Measurements from ENCODE around the gene SUCO.
"Not testable (repeated sequence)": the region's sequence is repeated elsewhere in the genome, so short reads cannot be mapped to it uniquely, and the experiment has no call there.

The SUCO gene, protein sequence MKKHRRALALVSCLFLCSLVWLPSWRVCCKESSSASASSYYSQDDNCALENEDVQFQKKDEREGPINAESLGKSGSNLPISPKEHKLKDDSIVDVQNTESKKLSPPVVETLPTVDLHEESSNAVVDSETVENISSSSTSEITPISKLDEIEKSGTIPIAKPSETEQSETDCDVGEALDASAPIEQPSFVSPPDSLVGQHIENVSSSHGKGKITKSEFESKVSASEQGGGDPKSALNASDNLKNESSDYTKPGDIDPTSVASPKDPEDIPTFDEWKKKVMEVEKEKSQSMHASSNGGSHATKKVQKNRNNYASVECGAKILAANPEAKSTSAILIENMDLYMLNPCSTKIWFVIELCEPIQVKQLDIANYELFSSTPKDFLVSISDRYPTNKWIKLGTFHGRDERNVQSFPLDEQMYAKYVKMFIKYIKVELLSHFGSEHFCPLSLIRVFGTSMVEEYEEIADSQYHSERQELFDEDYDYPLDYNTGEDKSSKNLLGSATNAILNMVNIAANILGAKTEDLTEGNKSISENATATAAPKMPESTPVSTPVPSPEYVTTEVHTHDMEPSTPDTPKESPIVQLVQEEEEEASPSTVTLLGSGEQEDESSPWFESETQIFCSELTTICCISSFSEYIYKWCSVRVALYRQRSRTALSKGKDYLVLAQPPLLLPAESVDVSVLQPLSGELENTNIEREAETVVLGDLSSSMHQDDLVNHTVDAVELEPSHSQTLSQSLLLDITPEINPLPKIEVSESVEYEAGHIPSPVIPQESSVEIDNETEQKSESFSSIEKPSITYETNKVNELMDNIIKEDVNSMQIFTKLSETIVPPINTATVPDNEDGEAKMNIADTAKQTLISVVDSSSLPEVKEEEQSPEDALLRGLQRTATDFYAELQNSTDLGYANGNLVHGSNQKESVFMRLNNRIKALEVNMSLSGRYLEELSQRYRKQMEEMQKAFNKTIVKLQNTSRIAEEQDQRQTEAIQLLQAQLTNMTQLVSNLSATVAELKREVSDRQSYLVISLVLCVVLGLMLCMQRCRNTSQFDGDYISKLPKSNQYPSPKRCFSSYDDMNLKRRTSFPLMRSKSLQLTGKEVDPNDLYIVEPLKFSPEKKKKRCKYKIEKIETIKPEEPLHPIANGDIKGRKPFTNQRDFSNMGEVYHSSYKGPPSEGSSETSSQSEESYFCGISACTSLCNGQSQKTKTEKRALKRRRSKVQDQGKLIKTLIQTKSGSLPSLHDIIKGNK (N-terminal part only)

DNA sequence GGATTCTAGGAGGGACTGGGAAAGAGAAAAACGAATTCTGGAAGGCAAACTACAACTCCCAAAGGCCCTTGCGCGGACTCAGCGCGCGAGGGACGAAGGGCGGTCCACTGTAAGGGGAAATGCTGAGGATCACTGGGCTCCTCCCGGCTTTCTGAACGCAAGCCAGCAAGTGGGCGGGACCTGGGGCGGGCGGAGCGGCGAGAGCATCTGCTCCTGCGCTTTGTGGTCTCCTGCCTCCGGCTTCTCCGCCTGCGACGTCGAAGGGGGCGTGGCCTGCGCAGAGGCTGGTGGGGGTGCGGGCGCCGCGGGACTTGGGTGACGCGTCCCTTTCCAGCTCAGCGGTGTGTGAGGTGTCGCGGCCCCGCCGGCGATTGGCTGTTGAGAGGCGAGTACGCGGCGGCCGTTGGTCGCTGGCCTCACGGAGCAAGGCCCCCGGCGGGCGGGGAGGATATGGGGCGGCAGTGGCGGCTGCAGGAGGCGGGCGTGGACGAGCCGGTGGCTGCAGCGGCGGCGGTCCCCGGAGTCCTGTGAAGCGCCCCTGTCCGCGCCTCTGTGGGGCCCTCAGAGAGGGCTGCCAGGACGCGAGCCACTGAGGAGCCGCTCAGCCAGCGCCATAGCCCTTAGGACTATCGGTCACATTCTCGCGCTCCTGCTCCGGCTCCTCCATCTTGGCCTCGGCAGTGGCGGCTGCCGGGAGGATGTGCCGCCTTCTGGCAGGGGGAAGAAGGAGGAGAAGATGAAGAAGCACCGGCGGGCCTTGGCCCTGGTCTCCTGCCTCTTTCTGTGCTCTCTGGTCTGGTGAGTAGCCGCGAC, at the start of gene SUCO:
SUCO (plus strand) TSS at position 451 of the 813 bp plus-strand sequence; CDS start at position 737, 286 bp downstream.
- peak; percentile 99 for DNase-seq (ENCODE audit: low read depth in 2 of 2)

DNA sequence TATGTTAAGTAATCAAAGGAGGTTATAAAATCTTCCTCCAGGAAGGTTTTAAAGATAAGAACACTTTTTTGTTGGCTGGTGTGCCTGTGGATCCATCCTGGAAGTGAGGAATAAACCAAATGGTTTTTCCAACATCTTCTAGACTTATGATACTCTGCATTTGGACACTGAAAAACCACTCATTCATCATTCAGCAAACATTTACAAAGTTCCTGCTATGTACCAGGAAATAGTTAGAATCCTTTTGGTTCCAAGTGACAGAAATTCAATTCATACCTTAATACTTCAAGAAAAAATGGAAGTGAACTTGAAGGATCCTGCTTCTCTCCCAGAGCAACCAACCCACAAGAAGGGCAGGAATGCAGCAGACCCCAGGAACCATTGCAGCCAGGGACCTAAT, 49.5 kb upstream of the SUCO start:
- DNase-seq (ENCODE audit: low read depth in 2 of 2), result no peak

DNA sequence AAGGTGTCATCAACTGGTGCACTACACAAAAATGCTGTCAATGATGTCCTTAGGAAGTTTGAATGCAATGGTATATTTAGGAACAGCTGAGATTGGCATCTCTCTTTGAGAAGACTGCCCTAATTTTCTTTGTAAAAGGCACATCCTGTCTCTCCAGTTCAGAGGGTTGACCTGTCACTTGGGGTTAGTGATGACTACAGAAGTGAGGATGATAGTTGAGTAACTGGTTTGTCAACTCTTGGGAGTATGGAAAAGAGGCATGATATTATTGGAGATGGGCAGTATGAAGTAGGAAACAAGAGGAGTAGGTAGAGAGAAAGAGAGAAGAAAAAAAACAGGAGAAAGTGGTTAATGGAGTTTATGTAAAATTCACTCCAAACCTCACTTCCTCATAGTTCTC, 48.7 kb upstream of the SUCO start:
- no peak for DNase-seq (ENCODE audit: low read depth in 2 of 2)

DNA sequence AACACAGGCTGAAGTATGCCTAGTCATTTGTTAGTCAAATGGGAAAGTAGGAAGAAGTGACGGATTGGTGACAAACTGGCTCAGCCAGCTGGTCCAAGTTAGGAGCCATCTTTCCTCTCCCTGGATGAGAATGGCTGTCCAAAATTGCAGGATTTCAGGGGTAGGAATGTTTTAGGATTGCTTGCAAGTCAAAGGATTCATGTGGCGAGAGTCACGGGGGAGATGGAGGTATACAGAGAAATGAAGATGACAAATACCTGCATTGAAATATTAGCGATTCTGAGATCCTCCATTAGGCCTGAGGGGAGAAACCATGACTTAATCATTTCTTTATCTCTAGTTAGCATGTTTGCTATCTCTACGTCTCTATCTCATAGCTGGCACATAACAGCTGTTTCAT, 47.3 kb upstream of the SUCO start:
- DNase-seq (ENCODE audit: low read depth in 2 of 2), result no peak

DNA sequence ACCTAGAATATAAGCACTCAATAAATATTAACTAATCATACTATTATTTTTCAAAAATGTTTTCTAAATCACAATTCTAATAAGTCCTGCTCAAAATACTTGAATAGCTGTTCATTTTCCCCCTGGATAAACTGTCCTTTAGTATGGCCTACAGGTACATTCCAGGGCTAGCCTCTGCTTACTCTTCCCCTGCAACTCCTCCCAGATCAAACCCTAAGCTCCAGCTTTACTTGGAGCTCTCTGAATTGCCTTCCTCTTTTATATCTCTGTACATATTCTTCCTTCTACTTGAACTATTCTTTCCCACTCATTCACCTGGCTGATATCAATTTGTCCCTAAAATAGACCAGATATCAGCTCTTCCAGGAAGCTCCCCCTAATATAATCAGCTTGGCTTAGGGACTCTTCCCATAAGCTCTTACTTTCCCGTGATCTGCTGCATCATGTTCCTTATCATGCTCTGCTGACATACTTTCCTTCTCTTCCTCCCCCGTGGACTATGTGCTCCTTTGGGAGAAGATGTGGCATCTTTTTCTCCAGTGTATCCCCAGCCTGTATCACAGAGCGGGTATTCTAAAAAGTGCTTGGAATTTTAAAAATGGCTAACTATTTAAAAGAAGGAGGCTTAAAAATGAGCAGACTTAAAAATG, 46.0 kb upstream of the SUCO start:
- no peak for DNase-seq (ENCODE audit: low read depth in 2 of 2)

DNA sequence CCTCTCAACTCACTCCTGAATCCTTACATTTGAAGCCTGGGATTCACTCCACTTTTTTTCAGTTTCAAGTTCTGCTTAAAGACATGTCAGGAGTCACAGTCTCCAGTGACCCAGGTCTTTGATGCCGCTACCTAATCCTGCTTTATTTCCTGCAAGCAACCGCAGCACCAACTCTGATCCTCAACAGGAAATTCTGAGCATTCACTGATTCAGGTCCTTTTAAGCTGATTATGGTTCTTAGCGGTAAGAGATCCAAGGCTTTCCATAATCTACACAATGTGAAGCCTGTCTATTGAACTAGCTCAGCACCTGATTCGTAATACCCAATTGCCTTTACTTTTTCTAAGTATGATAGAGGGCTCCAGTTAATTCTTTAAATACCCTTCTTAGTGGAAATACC, 45.4 kb upstream of the SUCO start:
- no peak for DNase-seq (ENCODE audit: low read depth in 2 of 2)

DNA sequence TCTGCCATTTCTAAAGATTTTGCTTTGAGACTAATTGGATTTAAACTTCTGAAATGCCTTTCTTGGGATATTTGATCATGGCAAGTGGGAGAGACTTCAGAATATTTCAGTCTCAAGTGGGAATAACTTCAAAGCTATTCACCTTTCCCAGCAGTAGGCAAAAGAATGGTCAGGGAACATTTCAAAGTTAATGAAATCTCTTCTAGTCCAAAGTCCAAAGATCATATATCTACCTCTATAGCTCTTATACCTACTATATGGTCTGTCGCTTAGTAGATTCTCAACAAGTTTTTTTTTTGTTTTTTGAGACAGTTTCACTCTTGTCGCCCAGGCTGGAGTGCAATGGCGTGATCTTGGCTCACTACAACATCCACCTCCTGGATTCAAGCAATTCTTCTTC, 44.6 kb upstream of the SUCO start:
- DNase-seq (ENCODE audit: low read depth in 2 of 2), result no peak

DNA sequence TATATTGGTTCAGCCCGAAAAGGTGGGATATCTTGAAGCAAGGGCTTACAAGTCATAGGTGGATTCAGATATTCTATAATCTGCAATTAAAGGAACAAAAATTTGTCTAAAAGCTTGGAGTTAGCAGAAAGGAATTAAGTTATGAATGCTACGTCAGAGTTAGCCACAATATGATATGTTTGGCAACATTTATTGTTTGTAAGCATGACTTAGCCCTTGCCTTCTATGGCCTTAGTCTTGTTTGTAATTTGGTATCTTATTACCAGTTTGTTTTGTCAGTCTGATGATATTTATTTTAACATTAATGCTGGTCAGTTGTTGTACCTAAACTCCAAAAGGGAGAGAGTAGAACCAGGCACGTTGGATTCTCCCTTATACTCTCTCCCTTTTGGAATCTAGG, 43.1 kb upstream of the SUCO start:
- no peak for DNase-seq (ENCODE audit: low read depth in 2 of 2)

DNA sequence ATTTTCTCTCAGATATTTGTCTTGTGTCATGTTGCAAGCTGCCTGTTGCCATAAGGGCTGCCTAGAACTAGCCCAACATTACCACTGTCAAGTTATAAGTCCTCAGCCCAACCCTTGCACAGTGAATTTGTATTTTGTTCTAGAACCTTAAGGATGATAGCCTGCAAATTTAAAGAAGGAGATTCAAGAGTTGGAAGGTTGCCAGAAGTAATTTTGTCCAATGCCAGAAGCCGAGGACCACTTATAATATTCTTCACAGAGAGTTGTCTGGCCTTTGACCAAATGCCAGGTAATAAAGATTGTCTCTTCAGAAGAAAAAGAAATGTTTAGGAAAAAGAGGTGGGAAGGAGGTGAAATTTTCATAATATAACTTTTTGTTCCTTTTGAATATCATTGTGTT, 40.5 kb upstream of the SUCO start:
- DNase-seq (ENCODE audit: low read depth in 2 of 2), result no peak

DNA sequence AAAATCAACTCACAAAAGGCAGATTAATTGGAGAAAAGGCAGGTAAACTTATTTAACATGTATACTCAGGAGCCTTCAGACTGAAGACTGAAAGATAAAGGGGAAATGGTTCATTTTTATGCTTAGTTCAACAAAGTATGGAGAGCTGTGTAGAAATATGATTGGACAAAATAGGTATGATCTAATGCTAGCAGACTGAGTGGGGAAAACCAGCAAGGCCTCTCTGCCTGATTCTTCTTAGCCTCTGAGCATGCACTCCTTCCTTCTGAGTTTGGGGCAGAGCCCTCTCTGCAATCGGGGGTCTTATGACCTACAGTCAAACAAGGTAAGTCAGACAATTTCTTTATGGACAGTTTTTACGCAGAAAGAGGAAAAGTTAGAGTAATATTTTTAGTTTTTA, 38.8 kb upstream of the SUCO start:
- no peak for DNase-seq (ENCODE audit: low read depth in 2 of 2)

DNA sequence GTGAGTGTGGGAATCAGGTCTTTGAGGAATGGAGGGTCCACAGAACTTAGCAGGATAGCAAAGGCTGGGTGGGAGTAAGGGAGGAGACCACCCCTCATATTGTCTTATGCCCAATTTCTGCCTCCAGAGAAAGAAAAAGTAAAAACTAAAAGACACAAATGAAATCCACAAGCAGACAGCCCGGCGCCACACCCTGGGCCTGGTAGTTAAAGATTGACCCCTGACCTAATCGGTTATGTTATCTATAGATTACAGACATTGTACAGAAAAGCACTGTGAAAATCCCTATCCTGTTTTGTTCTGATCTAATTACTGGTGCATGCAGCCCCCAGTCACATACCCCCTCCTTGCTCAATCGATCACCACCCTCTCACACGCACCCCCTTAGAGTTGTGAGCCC, 36.8 kb upstream of the SUCO start:
- not testable (repeated sequence) for DNase-seq (ENCODE audit: low read depth in 2 of 2)

DNA sequence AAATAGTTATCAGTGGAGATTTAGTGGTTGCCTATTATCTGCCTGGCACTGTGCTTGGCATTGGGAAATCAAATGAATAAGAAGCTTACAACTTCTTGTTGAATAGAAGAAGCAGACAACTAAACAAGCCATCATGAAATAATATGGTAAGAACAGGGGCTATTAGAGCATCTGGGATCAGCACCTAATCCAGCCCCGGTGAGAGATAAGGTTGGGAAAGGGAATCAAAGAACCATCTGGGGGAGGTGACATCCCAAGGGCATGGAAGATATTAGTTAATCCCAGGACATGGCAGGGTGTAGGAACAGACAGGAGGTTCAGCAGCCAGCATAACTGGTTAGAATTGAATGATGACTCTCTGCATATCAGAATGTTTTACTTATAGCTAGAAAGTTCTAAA, 36.3 kb upstream of the SUCO start:
- no peak for DNase-seq (ENCODE audit: low read depth in 2 of 2)

DNA sequence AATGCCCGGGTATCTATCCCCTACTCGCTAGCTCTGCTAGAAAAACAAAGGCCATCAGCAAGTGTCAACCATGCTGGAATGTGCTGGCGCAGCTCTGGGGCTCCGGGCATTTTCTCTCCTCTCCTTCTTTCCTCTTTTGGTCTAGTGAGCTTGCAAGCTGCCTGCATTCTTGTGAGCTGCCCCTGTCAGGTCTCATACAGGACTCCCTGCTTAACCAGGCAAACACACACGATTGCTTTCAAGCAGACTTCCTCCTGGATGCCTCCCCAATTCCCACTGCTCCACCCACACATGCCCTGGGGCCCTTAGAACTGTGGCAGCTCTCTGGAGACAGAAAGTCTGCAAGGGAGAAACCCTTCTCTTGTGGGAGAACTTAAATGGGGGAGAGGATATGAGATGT, 35.7 kb upstream of the SUCO start:
- no peak for DNase-seq (ENCODE audit: low read depth in 2 of 2)

DNA sequence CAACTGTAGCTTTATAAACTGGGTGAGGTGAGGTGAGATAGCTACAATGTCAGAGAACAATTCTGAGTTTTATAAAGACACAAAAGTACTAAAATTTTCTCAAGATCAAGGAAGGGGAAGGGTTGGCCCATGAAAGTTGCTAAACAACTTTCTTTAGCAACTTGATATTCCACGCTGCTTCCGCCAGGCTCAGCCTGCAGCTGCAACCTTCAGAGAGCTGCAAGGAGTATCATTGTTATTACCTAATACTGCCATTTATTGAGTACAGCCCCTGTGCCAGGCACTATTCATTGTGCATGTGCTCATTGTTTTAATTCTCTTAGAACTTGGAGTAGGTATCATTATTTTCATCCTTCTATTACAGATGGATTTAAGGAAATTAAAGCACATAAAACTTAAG, 34.1 kb upstream of the SUCO start:
- DNase-seq (ENCODE audit: low read depth in 2 of 2), result no peak

DNA sequence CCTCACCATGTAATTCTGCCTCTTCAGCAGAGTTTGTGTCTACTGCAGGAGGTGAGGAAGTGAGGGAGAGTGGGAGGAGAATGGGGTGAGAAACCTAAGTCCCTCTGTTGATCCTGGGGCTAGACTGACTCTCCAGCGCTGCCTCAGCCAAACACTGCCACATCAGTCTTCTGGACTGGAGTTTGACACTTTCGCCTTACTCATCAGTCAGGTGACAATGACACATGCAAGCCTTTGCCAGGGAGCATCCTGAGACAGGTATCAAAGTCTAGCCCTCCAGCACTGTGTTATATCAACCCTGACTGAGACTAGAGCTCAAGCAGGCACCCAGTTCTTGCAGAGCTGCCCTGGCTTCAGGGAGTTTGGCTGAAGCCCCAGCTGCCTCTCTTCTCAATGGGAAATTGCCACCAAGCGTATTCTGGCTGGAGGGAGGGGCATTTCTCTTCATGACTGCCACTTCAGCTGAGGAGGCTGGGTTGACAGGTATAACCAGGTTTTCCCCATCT, 33.3 kb upstream of the SUCO start:
- DNase-seq (ENCODE audit: low read depth in 2 of 2), result no peak

DNA sequence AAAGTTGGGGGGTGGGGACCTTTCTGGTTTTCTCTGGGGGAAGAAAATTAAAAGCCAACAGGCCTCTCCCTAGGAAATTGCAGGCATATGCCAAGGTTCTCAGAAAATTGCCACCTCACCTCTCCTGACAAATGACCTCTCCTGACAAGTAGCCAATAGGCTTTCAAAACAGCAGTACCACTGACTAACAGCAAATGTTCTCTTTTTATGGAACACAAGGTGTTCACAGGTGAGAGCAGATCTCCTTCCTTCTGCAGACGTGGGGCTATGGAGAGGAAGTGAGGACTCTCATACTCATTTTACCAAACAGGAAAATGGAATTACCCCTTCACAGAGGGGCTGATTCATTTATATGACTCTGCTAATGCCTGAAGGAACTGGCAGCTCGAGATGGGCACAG, 32.7 kb upstream of the SUCO start:
- no peak for DNase-seq (ENCODE audit: low read depth in 2 of 2)

DNA sequence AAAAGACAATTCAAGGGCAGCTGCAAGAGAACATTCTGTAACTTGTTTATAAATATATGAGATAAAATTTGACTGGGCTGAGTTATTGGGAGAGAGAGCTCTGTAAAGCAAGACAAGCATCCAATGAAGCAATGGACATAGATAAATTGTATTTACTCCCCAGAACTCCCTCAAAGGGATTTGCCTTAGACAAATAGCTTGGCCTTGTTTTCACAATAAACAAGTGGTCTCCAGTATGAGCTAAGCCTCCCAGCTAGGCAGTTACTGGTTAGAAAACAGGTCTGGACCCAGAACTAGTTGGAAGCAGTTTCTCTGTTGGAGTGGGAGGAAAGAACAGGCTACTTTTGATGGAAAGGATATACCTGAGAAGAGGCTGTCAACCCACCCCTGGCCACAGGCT, 25.2 kb upstream of the SUCO start:
- DNase-seq (ENCODE audit: low read depth in 2 of 2), result no peak

DNA sequence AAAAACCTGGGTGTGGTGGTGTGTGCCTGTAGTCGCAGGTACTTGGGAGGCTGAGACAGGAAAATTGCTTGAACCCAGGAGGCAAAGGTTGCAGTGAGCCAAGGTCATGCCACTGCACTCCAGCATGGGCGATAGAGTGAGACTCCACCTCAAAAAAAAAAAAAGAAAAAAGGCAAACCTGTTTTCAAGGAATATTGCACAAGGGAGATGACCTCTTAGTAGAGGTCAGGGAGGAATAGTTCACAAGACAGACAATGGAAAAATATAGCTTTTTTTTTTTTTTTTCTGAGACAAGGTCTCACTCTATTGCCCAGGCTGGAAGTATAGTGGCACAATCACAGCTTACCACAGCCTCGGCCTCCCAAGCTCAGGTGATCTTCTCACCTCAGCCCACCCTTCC, 22.5 kb upstream of the SUCO start:
- DNase-seq (ENCODE audit: low read depth in 2 of 2), result no peak

DNA sequence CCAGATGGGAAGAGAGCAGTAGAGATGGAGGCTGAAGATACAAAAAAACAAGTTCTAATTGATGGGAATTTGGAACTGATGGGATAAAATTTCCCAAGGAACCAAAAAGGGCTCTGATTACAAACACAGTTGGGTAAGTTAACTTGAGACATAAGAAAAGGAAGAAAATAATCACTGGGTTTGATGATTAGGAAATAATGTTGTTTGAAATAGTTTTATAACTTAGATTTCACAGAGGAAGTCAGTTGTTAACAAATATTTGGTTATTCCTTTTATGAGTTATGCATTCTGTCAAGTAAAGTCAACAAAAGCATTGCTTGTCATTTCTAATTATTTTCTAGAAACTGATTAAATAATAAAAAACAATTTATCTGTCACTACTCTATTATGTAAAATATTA, 20.4 kb upstream of the SUCO start:
- no peak for DNase-seq (ENCODE audit: low read depth in 2 of 2)

DNA sequence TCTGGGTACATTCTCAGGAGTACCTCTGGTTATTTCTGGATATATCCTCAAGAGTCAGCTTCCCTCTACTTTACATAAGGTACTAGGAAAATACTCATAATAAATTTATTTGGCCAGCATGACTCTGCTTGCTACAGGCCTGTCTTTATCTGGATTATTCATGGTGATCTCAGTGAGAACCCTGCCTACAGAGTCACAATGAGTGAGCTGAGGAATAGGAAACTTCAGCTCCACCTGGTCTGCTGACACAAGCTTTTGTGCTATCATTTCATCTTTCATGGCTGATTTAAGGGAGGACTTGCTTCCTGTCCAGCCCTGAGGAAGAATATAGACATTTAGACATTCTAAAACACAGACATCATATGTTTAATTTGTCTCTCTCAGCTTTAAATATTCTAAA, 19.5 kb upstream of the SUCO start:
- DNase-seq (ENCODE audit: low read depth in 2 of 2), result no peak

DNA sequence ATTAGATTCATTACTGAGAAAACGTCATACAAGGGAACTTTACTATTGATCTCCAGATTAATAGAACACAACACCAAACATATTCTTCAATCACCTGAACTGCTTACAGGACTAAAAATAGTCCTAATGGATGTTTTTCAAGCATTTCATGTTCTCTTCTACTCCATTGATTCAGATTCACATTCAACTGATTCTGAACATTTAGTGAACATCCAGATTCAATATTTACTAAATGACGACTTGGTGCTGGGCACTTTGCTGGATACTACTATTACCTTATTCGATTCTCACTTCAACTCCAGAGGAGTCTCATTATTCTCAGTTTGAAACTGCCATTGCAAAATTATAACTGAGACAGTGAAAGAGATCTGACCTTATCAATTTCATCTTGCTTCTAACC, 18.8 kb upstream of the SUCO start:
- no peak for DNase-seq (ENCODE audit: low read depth in 2 of 2)
